ENCODE results near the gene AATK. TPM values are rescaled to one million over a fixed set of nuclear protein-coding genes. Genes with fewer than 3 reads are reported as not detected.

The AATK gene
- total and polyA plus RNA-seq, 2 of the 13 experiments (the other 11 are each of a cell fraction or from before 2014, with no cell fraction given): 2.9 to 8.4 TPM

GRCh38 chr17:81187586-81188490 is 21.8 kb upstream of the AATK start (continued):
- no peak for TF ChIP-seq ZNF318 (CRISPR knock-in tag; IDR thresholded peaks at IDR 0.05)
- no peak for TF ChIP-seq AFF4 (CRISPR knock-in tag; IDR thresholded peaks at IDR 0.05)
- no peak for TF ChIP-seq ZNF883 (CRISPR knock-in tag; IDR thresholded peaks at IDR 0.05; ENCODE audit: not compliant biosample characterization)
- TF ChIP-seq ZBTB40 (IDR thresholded peaks at IDR 0.05): no peak
- no peak for TF ChIP-seq ZBTB40 (CRISPR knock-in tag; IDR thresholded peaks at IDR 0.05)

Measured in HepG2 (cell line).